ENCODE results near the gene ATP6V0A1. TPM values are rescaled to one million over a fixed set of nuclear protein-coding genes. Genes with fewer than 3 reads are reported as not detected.

The ATP6V0A1 gene
- 49.9 to 63.4 TPM (median 61.3 TPM) in 3 replicates for total RNA-seq
- long read RNA-seq, full-length matches to known transcripts, result 73 of 97 reads
- long read RNA-seq, partial matches to known transcripts, result 5 of 97 reads
- long read RNA-seq, other reads (novel, unspliced or antisense), result 19 of 97 reads

DNA sequence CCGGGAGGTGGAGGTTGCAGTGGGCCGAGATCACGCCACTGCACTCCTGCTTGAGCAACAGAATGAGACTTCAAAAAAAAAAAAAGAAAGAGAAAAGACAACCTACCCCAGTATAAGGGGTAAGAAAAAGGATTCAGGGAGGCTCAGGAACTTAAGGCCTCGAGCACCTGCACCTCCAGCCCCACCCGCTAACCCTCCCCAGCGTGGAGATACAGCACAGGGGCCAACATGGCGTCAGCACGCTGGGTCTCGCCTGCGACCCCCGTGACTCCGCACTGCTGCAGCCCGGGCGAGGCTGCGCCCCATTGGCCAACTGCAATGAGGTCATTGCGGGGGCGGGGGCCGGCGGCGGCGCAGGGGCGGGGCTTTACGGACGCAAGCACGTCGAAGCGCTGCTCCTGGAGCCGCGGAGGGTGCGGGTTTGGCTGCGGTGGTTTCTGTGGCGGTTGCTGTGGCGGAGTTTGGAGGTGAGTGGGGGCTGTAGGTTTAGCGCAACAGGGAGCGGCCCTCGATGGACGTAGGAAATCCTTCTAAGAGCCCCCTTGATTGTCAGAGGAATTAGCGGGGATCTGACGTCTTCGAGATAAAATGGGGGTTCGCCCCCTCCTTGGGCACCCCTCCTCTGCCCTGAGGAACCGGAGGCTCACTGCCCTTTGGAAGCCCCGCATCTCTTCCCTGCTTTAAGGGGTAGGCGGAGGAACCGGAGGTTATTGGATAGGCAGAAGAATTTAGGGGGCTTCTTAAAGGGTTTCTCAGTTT, at the start of gene ATP6V0A1:
Gene ATP6V0A1 (plus strand): TSS at position 382 of the 759 bp plus-strand sequence. CDS start 2,017 bp downstream, outside the sequence.
- Mint-ChIP-seq H3K4me1 (ENCODE audit: low read depth) (peaks cover 47% of the 10 kb centered on the region), H3K9me3 (ENCODE audit: low read depth) (no peaks in the 10 kb centered on the region), H3K27me3 (ENCODE audit: low read depth) (no peaks in the 10 kb centered on the region), H3K27ac (ENCODE audit: unreplicated experiment) (peak within 1 kb of the TSS; percentile 93), H3K36me3 (ENCODE audit: low read depth) (peaks cover 5% of the 10 kb centered on the region), H3K4me3 (ENCODE audit: unreplicated experiment) (peak within 1 kb of the TSS; percentile 94)
- TF ChIP-seq CTCF (IDR thresholded peaks at IDR 0.05), result no peak
- DNase-seq (ENCODE audit: low spot score), result peak; percentile 95

GRCh38 chr17:42409523-42410318, 49.0 kb upstream of the ATP6V0A1 start:
- Mint-ChIP-seq H3K9me3 (ENCODE audit: low read depth) (no peaks in the 10 kb centered on the region), H3K4me1 (ENCODE audit: low read depth) (peaks cover 74% of the 10 kb centered on the region), H3K36me3 (ENCODE audit: low read depth) (peaks cover 11% of the 10 kb centered on the region), H3K27me3 (ENCODE audit: low read depth) (no peaks in the 10 kb centered on the region), H3K27ac (ENCODE audit: unreplicated experiment) (peak overlapping the region; percentile 83), H3K4me3 (ENCODE audit: unreplicated experiment) (peak overlapping the region; percentile 23)
- no peak for DNase-seq (ENCODE audit: low spot score)
- no peak for TF ChIP-seq CTCF (IDR thresholded peaks at IDR 0.05)

DNA sequence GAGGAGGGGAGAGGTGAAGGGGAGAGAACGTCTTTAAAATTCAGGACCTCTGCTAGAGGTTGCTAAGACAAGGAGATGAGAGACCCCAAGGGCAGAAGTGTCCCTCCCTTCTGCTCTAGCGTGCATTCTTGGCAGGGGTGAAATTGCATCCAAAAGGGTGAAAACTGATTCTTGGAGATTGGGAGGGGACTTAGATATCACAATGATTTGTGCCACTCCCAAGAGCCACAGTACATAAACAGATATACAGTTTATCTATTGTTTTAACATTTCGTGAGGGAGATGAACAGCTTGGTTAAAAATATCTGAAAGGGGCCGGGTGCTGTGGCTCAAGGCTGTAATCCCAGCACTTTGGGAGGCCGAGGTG, 48.4 kb upstream of the ATP6V0A1 start:
- Mint-ChIP-seq H3K36me3 (ENCODE audit: low read depth) (peaks cover 5% of the 10 kb centered on the region), H3K27me3 (ENCODE audit: low read depth) (no peaks in the 10 kb centered on the region), H3K9me3 (ENCODE audit: low read depth) (no peaks in the 10 kb centered on the region), H3K27ac (ENCODE audit: unreplicated experiment) (peak overlapping the region; percentile 83), H3K4me3 (ENCODE audit: unreplicated experiment) (peak overlapping the region; percentile 23), H3K4me1 (ENCODE audit: low read depth) (peaks cover 79% of the 10 kb centered on the region)
- TF ChIP-seq CTCF (IDR thresholded peaks at IDR 0.05), result no peak
- DNase-seq (ENCODE audit: low spot score), result peak; percentile 10

- peak overlapping the region; percentile 83 for H3K27ac Mint-ChIP-seq (ENCODE audit: unreplicated experiment)
- no peaks in the 10 kb centered on the region for H3K9me3 Mint-ChIP-seq (ENCODE audit: low read depth)
- peak; percentile 30 for DNase-seq (ENCODE audit: low spot score)
- no peak overlapping the region for H3K4me3 Mint-ChIP-seq (ENCODE audit: unreplicated experiment)
- peaks cover 83% of the 10 kb centered on the region for H3K4me1 Mint-ChIP-seq (ENCODE audit: low read depth)
- no peaks in the 10 kb centered on the region for H3K27me3 Mint-ChIP-seq (ENCODE audit: low read depth)
- peaks cover 5% of the 10 kb centered on the region for H3K36me3 Mint-ChIP-seq (ENCODE audit: low read depth)
- no peak for TF ChIP-seq CTCF (IDR thresholded peaks at IDR 0.05)
Observed at GRCh38 chr17:42411361-42411760, 47.3 kb upstream of the ATP6V0A1 start.
